HG03045 (cell line): ENCODE data around the gene DGCR6.
"Not testable (repeated sequence)": the region's sequence is repeated elsewhere in the genome, so short reads cannot be mapped to it uniquely, and the experiment has no call there.

ENCODE experiments used
- ATAC-seq: cut with Tn5 transposase; IDR thresholded peaks from one replicate; pipeline ENCODE4 v1.9.1; 2021; ENCODE audit warnings: mild to moderate bottlenecking, moderate library complexity; ENCODE audit not compliant: unreplicated experiment

The DGCR6 gene

GRCh38 chr22:18959741-18960140 lies 53.6 kb downstream of the DGCR6 start:
- ATAC-seq, result not testable (repeated sequence)

DNA sequence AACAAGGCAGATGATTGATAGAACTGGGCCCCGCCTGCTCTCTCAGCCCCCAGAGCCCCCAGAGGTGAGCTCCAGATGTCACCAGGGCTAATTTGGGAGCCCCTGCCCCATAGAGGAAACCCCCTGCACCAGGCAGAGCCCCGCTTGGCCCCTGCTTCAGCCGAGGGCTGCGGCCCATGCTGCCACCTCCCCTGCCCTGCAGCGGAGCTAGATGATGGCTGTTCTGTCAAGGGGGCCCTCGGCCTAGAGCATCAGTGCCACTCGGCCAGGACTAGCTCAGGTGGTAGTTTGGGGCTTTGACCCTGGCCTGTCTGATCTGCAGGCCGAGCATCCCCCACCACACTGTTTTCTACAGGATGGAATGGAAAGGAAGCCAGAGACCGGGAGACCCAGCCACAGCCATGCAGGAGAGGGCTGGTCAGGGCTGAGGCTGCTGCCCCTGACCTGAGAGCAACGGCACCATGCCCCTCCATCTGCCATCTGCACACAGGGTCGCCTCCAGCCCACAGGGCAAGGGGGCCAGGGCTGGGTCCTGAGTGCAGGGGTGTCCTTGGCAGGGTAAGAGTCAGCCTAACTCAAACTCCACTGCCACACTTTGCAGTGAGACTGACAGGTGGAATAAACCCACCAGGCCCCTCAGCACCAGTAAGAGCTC lies 54.2 kb downstream of the DGCR6 start:
- not testable (repeated sequence) for ATAC-seq

DNA sequence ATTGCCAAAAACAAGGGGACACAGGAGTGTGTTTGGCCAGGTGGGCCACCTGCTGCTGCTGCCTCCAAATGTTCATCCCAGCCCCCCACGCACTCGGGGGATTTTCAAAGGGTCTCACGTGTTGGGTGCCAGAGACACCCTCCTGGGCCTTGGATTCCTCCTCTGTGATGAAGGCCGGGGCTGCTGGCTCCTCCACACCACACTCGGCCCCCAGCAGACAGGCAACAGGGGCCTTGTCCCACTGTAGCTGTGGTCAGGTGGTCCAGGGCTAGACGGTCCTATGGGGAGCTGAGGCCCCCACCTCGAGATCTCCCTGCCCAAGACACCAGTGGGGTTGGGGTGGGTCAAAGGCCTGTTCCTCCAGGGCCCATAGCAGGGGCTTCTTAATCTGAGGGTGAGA lies 55.1 kb downstream of the DGCR6 start:
- not testable (repeated sequence) for ATAC-seq
